Activated gamma-delta T cell treated with Interleukin-2 at 50 U/mL for 16 hours (primary cell): Measurements from ENCODE around the gene RELL2.

Experiments used
- DNase-seq: peaks from one replicate; pipeline ENCODE4 v3.0.0-alpha.2; 2020

The RELL2 gene

GRCh38 chr5:141623186-141623585 lies 13.6 kb upstream of the RELL2 start:
- no peak for DNase-seq

- DNase-seq, result no peak
Measured at GRCh38 chr5:141623611-141624010, 13.2 kb upstream of the RELL2 start.

DNA sequence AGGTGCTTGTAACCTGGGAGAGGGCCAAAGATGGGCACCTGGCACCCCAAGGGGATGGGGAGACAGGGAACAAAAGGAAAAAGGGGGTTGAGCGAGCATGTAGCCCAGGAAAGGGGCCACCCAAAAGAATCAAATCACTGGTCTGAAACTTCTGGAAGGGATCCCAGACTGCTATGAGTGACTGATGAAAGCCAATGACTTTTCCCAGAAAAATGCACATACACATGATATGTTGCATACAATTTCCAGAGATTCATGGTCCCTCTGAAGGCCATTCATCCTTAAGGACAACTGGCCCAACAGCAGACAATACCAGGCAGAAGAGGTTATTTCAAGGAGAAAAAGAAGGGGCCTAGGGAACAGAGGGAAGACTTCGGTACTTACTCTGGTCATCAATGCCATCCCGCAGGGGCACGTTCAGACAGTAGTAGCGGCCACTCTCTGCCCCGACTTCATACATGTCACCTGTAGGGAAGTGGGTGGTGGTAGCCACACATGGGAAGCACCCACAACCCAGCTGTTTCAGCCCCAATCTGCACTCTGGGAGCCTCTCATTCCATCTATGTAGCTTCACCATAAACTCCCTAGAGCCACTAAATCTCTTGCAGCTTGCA lies 8.5 kb upstream of the RELL2 start:
- DNase-seq, result no peak

GRCh38 chr5:141630570-141631140 lies 6.1 kb upstream of the RELL2 start:
- DNase-seq, result no peak

GRCh38 chr5:141632650-141633049 lies 4.1 kb upstream of the RELL2 start:
- DNase-seq, result no peak

GRCh38 chr5:141633871-141634561 lies 2.8 kb upstream of the RELL2 start:
- no peak for DNase-seq

DNA sequence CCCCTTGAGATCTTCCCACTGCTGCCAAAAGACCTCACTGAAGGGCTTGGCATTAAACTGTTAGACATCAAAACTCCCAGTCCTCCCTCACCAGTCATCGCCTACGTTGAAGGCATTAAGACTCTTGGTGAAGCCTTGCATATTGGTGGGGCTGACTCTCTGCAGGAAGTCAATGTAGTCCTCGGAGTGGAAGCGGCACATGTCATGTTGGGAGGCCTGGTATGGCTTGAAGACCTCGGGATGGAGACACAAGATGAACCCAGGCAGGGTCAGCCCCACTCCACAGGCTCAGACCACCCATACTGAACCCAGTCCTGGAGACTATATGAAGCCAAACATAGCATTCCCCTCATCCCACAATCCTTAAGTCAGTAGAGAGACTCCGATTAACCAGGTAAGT lies 2.1 kb upstream of the RELL2 start:
- DNase-seq, result no peak

DNA sequence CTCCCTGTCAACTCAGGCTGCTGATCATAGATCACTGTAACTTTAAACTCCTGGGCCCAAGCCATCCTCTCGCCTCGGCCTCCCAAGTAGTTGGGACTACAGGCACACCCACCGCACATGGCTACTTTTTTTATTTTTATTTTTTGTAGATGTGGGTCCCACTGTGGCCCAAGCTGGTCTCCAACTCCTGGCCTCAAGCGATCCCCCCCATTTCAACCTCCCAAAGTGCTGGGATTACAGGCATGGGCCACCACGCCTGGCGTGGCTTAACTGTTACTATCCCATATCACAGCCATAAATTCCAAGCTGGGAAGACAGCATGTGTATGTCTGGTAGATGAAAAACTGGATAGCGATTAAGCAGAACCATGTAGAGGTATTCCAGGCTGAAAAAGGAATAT lies 1.2 kb upstream of the RELL2 start:
- no peak for DNase-seq

GRCh38 chr5:141636106-141636412 lies 738 bp upstream of the RELL2 start:
- DNase-seq, result no peak

GRCh38 chr5:141637123-141637766 lies 448 bp downstream of the RELL2 start:
- DNase-seq, result peak; percentile 47

DNA sequence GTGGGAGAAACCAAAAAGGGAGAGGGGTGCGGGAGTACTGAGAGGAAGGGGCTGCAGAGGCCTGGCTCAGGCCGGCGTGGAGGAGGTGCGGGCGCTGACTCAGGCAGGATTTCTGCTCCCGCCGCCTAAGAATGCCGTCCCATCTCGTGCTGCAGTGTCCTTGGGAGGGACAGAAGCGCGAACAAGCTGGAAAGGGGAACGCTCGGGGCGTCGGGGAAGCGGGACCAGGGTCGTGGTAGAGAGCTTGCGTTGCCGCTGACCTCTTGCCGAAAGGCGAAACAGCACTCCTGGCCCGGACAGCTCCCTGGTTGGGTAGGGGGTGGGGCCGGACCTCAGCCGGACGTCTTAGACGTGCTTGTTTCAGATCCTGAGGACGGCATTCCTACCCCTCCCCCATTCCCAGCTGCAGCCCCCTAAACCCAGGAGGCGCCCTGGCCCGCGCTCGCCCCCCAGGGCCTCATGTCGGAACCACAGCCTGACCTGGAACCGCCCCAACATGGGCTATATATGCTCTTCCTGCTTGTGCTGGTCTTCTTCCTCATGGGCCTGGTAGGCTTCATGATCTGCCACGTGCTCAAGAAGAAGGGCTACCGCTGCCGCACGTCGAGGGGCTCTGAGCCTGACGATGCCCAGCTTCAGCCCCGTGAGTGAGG lies 1.1 kb downstream of the RELL2 start:
- DNase-seq, result peak; percentile 52

DNA sequence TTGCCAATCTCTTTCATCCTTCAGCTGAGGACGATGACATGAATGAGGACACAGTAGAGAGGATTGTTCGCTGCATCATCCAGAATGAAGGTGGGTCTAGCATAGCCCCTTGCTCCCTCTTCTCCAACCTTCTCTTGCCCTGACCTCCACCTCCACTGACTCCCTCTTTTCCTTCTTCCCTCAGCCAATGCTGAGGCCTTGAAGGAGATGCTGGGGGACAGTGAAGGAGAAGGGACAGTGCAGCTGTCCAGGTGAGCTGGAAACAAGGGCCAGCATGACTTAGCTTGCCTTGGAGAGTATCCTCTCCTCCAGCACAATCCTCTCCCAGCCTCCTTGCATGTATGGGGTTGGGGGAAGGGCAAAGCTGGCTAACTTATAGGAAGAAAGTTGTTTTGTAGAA lies 2.0 kb downstream of the RELL2 start:
- DNase-seq, result no peak

GRCh38 chr5:141639357-141640050 lies 2.7 kb downstream of the RELL2 start:
- no peak for DNase-seq

DNA sequence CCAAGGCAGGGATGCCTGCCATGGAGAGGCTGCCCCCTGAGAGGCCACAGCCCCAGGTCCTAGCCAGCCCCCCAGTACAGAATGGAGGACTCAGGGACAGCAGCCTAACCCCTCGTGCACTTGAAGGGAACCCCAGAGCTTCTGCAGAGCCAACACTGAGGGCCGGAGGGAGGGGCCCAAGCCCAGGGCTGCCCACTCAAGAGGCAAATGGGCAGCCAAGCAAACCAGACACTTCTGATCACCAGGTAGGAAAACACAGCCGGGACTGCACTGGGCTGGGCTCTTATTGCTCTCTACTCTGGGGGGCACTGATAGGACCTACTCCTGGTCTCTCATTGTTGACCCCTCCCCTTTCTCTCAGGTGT lies 3.2 kb downstream of the RELL2 start:
- DNase-seq, result no peak

DNA sequence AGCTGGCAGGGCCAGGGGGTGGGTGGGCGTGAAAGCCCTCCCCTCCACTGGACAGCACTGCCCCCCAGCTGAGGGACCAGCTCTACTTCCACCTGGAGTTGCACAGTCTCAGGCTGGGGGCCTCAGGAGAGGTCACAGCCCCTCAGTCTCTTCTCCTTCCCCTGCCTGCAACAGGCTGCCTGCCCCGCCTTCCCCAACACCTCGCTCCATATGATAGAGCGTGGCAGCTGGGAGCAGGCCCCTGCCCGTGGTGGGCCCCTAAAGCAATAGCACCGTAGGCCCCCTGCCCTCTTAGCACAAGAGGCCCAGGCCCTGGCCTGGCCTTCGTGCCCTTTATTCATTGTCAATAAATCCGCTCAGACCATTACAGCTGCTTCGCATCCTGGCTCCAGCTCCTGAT lies 3.9 kb downstream of the RELL2 start:
- DNase-seq, result no peak

GRCh38 chr5:141641634-141642267 lies 5.0 kb downstream of the RELL2 start:
- DNase-seq, result no peak

DNA sequence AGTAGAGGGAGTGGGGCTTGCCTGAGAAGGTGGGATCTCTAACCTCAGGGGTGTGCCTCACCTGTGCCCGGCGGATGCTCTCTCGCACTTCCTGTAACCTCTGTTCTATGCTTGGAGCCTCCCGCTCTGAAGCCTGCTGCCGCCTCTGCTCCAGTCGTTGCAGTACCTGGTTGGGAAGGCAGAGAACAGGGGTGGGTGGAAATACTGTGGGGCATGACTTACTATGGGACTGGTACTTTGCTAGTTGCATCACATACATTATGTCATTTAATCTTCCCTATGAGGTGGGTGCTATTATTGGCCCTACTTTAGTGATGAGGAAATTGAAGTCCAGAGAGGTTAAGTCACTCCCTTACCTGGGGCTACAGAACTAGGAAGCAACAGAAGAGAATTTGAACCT lies 9.2 kb downstream of the RELL2 start:
- DNase-seq, result no peak

GRCh38 chr5:141647242-141647641 lies 10.4 kb downstream of the RELL2 start:
- no peak for DNase-seq

DNA sequence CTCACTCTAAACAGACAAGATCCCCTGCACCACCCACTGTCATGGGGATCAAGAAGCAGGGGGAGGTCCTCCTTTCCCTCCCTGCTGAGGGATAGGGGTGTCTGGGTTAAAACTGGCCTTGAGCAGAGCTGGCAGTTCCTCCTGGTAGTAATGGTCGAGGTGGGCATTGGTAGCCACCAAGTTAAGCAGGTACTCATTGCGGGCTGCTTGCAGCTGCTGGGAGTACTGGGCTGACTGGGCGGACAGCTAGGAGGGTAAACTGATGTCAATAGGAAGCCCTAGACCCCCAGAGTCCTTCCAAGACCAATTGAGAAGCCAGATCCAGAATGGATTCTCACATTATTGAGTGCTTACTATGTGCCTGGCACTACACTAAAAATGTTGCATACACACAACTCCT lies 11.1 kb downstream of the RELL2 start:
- no peak for DNase-seq

DNA sequence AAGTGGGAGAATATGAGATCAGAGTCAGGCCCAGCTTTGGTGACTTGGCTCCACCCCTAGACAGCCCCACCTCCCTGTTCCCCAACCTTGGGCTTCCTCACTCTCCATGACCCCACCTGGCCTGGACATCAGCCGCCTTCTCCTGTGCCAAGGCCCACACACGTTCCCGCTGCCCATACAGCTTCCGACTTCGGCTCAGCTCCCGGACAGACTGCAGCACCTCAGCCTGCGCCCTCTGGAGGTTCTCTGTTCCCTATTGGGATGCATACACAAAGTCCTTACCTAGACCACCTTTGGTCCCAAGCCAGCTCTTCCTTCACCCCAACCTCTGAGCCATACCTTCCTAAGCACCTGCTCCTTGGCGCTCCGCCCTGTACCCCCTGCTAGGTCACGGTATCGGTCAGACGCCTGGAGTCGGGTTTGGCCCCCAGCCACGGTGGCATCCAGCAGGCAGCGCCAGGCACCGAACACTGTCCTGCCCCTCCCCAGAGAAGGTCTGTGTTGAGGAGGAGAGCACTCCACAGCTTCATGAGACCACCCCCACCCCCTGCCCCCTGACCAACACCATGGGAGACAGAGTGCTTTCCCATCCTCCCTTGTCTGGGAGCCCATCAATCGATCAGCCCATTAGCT lies 12.4 kb downstream of the RELL2 start:
- no peak for DNase-seq

GRCh38 chr5:141649972-141650371 lies 13.2 kb downstream of the RELL2 start:
- DNase-seq, result no peak
